ENCODE measurements around the gene C2.

Gene C2

GRCh38 chr6:31879143-31879542, 48.4 kb upstream of the C2 start:
- TF ChIP-seq, protein P1, sequence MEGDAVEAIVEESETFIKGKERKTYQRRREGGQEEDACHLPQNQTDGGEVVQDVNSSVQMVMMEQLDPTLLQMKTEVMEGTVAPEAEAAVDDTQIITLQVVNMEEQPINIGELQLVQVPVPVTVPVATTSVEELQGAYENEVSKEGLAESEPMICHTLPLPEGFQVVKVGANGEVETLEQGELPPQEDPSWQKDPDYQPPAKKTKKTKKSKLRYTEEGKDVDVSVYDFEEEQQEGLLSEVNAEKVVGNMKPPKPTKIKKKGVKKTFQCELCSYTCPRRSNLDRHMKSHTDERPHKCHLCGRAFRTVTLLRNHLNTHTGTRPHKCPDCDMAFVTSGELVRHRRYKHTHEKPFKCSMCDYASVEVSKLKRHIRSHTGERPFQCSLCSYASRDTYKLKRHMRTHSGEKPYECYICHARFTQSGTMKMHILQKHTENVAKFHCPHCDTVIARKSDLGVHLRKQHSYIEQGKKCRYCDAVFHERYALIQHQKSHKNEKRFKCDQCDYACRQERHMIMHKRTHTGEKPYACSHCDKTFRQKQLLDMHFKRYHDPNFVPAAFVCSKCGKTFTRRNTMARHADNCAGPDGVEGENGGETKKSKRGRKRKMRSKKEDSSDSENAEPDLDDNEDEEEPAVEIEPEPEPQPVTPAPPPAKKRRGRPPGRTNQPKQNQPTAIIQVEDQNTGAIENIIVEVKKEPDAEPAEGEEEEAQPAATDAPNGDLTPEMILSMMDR (IDR thresholded peaks at IDR 0.05; ENCODE audit: borderline replicate concordance, extremely low read depth, low read length, poor library complexity, severe bottlenecking) = no peak
- TF ChIP-seq EZH2 (IDR thresholded peaks at IDR 0.05; ENCODE audit: borderline replicate concordance, low read depth, low read length, severe bottlenecking) = no peak
- Histone ChIP-seq H4K20me1 (ENCODE audit: insufficient read depth, low read length) (peaks cover 11% of the 10 kb centered on the region; the same call in 1 of the 2 replicates), H3K9me3 (ENCODE audit: insufficient read depth, low read length, severe bottlenecking) (no peaks in the 10 kb centered on the region), H3K4me1 (ENCODE audit: insufficient read depth, low read length) (no peaks in the 10 kb centered on the region), H3K27ac (ENCODE audit: low read length) (no peak overlapping the region), H3K9ac (ENCODE audit: low read depth, low read length) (no peak overlapping the region), H3K4me3 (ENCODE audit: low read depth in 1 of 2, low read length in 2 of 2) (no peak overlapping the region), H3K27me3 (ENCODE audit: insufficient read depth, low read length, poor library complexity) (no peaks in the 10 kb centered on the region), H3K36me3 (ENCODE audit: insufficient read depth, low read length) (peaks cover 44% of the 10 kb centered on the region), H3K79me2 (ENCODE audit: insufficient read depth, low read length) (no peaks in the 10 kb centered on the region), H3K4me2 (ENCODE audit: insufficient read depth, low read length) (no peak overlapping the region), H2AFZ (ENCODE audit: low read depth, low read length) (no peak overlapping the region)
- no peak for DNase-seq
- no peak for ATAC-seq (ENCODE audit: insufficient read depth, low read depth)

- H3K9ac ChIP-seq (ENCODE audit: low read depth, low read length) = no peak overlapping the region
- H3K27me3 ChIP-seq (ENCODE audit: insufficient read depth, low read length, poor library complexity) = no peaks in the 10 kb centered on the region
- no peaks in the 10 kb centered on the region for H3K79me2 ChIP-seq (ENCODE audit: insufficient read depth, low read length)
- H2AFZ ChIP-seq (ENCODE audit: low read depth, low read length) = no peak overlapping the region
- H3K9me3 ChIP-seq (ENCODE audit: insufficient read depth, low read length, severe bottlenecking) = no peaks in the 10 kb centered on the region
- H4K20me1 ChIP-seq (ENCODE audit: insufficient read depth, low read length) = peaks cover 11% of the 10 kb centered on the region; the same call in 1 of the 2 replicates
- H3K4me2 ChIP-seq (ENCODE audit: insufficient read depth, low read length) = no peak overlapping the region
- H3K4me3 ChIP-seq (ENCODE audit: low read depth in 1 of 2, low read length in 2 of 2) = no peak overlapping the region
- TF ChIP-seq, protein P1 (IDR thresholded peaks at IDR 0.05; ENCODE audit: borderline replicate concordance, extremely low read depth, low read length, poor library complexity, severe bottlenecking) = no peak
- TF ChIP-seq EZH2 (IDR thresholded peaks at IDR 0.05; ENCODE audit: borderline replicate concordance, low read depth, low read length, severe bottlenecking) = no peak
- no peak for ATAC-seq (ENCODE audit: insufficient read depth, low read depth)
- H3K4me1 ChIP-seq (ENCODE audit: insufficient read depth, low read length) = no peaks in the 10 kb centered on the region
- H3K36me3 ChIP-seq (ENCODE audit: insufficient read depth, low read length) = peaks cover 52% of the 10 kb centered on the region
- no peak overlapping the region for H3K27ac ChIP-seq (ENCODE audit: low read length)
- DNase-seq = no peak
Measured at GRCh38 chr6:31879901-31880300, 47.6 kb upstream of the C2 start.

DNA sequence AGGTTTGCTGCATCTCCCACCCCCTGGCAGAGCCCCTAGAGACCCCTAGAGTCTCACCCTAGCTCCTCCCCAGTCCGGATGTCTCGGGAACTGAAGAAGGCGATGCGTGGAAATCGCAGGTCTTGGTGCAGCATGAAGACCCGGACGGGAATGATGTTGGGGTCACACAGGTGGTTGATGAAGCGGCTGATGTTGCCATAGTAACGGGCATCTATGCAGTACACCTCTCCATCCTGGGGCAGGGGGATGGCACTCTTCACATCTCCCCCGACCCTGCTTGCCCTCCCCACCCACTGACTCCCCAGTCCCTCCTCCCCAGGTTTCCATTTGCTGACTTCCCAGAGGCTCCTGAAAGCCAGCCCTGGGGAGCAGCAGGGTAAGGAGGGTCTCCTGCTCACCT, 46.9 kb upstream of the C2 start:
- H3K4me3 ChIP-seq (ENCODE audit: low read depth in 1 of 2, low read length in 2 of 2) = no peak overlapping the region
- TF ChIP-seq, protein P1 (IDR thresholded peaks at IDR 0.05; ENCODE audit: borderline replicate concordance, extremely low read depth, low read length, poor library complexity, severe bottlenecking) = no peak
- no peak for TF ChIP-seq EZH2 (IDR thresholded peaks at IDR 0.05; ENCODE audit: borderline replicate concordance, low read depth, low read length, severe bottlenecking)
- no peak overlapping the region for H3K27ac ChIP-seq (ENCODE audit: low read length)
- no peak overlapping the region for H2AFZ ChIP-seq (ENCODE audit: low read depth, low read length)
- no peak overlapping the region for H3K4me2 ChIP-seq (ENCODE audit: insufficient read depth, low read length)
- H3K4me1 ChIP-seq (ENCODE audit: insufficient read depth, low read length) = no peaks in the 10 kb centered on the region
- ATAC-seq (ENCODE audit: insufficient read depth, low read depth) (no peak), DNase-seq (no peak)
- H3K9me3 ChIP-seq (ENCODE audit: insufficient read depth, low read length, severe bottlenecking) = no peaks in the 10 kb centered on the region
- H3K27me3 ChIP-seq (ENCODE audit: insufficient read depth, low read length, poor library complexity) = no peaks in the 10 kb centered on the region
- H3K79me2 ChIP-seq (ENCODE audit: insufficient read depth, low read length) = no peaks in the 10 kb centered on the region
- peaks cover 11% of the 10 kb centered on the region; the same call in 1 of the 2 replicates for H4K20me1 ChIP-seq (ENCODE audit: insufficient read depth, low read length)
- H3K9ac ChIP-seq (ENCODE audit: low read depth, low read length) = no peak overlapping the region
- peaks cover 57% of the 10 kb centered on the region for H3K36me3 ChIP-seq (ENCODE audit: insufficient read depth, low read length)
